ENCODE measurements around the gene ZNF672. TPM values are rescaled to one million over a fixed set of nuclear protein-coding genes. Genes with fewer than 3 reads are reported as not detected.

Gene ZNF672
- total and polyA plus RNA-seq, 2 of the 13 experiments (the other 11 are each of a cell fraction or from before 2014, with no cell fraction given): 17.2 to 22.9 TPM

DNA sequence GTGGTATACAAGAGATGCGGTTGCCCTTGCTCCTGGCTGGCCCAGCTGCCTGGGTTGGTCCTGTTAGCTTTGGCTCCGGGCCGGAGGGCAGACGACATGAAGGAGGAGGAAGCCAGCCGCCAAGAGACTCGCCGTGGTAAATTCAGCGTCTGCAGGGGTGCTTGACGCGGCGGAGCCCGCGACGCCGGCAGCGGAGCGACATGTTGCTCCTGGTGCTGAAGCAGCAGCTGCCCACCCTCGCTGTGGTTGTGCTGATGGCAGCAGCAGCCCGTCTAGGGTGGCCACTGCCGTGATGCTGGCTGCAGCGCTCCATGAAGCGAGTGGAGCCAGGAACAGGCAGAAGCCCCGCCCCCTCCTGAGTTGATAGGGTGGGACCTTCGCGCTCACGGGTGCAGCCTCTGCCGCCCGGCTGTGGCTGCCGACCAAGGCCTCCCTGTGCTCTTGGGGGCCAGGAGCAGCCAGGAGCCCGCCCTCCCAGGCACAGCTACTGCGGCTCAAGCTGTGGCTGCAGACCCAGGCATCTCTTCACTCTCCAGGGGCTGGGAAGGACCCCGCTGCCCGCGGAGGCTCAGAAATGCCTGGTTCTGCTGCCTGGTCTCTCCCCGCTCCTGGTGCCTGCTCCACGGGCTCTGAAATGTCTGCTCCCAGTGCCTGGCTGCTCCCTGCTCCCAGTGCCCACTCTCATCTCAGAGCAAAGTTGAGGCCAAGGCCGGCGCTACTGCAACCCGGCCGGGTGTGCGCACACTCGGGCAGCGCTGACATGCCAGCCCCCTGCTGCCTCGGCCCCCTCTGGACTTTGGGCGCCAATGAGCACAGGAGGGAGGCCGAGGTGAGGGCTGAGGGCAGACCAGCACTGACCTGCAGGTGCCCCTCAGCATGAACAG lies 25.2 kb downstream of the ZNF672 start (continued):
- TF ChIP-seq SMAD1 (CRISPR knock-in tag; IDR thresholded peaks at IDR 0.05; ENCODE audit: borderline replicate concordance, low read depth) (0 out of 2 replicates have a peak, but pooled peaks have one; percentile 28), KAT8 (CRISPR knock-in tag; IDR thresholded peaks at IDR 0.05) (peak; percentile 42; the same call in 1 of the 2 replicates), ZNF136 (CRISPR knock-in tag; IDR thresholded peaks at IDR 0.05; ENCODE audit: low read depth) (no peak), ZNF143 (CRISPR knock-in tag; IDR thresholded peaks at IDR 0.05) (no peak), MAFK (conservative IDR thresholded peaks at IDR 0.05 in 1 of 2, IDR thresholded peaks at IDR 0.05 in 1 of 2; ENCODE audit: low read length in 2 of 2) (no peak), HOXA9 (CRISPR knock-in tag; IDR thresholded peaks at IDR 0.05; ENCODE audit: borderline replicate concordance) (no peak), POLR2A (IDR thresholded peaks at IDR 0.05; ENCODE audit: insufficient read depth in 1 of 2, low read depth in 2 of 2, low read length in 2 of 2) (peak in 1 of 2 experiments; percentile 49; a peak in 1 of 4 replicates), ZNF605 (CRISPR knock-in tag; IDR thresholded peaks at IDR 0.05) (peak; percentile 68; the same call in 1 of the 2 replicates), MLLT10 (CRISPR knock-in tag; IDR thresholded peaks at IDR 0.05) (no peak), MYPOP (CRISPR knock-in tag; IDR thresholded peaks at IDR 0.05) (peak; percentile 93), SATB2 (CRISPR knock-in tag; IDR thresholded peaks at IDR 0.05) (no peak), KLF9 (CRISPR knock-in tag; IDR thresholded peaks at IDR 0.05; ENCODE audit: low read depth) (peak; percentile 46; the same call in 1 of the 2 replicates)
- TF ChIP-seq, protein P1, sequence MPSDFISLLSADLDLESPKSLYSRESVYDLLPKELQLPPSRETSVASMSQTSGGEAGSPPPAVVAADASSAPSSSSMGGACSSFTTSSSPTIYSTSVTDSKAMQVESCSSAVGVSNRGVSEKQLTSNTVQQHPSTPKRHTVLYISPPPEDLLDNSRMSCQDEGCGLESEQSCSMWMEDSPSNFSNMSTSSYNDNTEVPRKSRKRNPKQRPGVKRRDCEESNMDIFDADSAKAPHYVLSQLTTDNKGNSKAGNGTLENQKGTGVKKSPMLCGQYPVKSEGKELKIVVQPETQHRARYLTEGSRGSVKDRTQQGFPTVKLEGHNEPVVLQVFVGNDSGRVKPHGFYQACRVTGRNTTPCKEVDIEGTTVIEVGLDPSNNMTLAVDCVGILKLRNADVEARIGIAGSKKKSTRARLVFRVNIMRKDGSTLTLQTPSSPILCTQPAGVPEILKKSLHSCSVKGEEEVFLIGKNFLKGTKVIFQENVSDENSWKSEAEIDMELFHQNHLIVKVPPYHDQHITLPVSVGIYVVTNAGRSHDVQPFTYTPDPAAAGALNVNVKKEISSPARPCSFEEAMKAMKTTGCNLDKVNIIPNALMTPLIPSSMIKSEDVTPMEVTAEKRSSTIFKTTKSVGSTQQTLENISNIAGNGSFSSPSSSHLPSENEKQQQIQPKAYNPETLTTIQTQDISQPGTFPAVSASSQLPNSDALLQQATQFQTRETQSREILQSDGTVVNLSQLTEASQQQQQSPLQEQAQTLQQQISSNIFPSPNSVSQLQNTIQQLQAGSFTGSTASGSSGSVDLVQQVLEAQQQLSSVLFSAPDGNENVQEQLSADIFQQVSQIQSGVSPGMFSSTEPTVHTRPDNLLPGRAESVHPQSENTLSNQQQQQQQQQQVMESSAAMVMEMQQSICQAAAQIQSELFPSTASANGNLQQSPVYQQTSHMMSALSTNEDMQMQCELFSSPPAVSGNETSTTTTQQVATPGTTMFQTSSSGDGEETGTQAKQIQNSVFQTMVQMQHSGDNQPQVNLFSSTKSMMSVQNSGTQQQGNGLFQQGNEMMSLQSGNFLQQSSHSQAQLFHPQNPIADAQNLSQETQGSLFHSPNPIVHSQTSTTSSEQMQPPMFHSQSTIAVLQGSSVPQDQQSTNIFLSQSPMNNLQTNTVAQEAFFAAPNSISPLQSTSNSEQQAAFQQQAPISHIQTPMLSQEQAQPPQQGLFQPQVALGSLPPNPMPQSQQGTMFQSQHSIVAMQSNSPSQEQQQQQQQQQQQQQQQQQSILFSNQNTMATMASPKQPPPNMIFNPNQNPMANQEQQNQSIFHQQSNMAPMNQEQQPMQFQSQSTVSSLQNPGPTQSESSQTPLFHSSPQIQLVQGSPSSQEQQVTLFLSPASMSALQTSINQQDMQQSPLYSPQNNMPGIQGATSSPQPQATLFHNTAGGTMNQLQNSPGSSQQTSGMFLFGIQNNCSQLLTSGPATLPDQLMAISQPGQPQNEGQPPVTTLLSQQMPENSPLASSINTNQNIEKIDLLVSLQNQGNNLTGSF (CRISPR knock-in tag; IDR thresholded peaks at IDR 0.05): peak; percentile 70; the same call in 1 of the 2 replicates
- TF ChIP-seq, protein P2, sequence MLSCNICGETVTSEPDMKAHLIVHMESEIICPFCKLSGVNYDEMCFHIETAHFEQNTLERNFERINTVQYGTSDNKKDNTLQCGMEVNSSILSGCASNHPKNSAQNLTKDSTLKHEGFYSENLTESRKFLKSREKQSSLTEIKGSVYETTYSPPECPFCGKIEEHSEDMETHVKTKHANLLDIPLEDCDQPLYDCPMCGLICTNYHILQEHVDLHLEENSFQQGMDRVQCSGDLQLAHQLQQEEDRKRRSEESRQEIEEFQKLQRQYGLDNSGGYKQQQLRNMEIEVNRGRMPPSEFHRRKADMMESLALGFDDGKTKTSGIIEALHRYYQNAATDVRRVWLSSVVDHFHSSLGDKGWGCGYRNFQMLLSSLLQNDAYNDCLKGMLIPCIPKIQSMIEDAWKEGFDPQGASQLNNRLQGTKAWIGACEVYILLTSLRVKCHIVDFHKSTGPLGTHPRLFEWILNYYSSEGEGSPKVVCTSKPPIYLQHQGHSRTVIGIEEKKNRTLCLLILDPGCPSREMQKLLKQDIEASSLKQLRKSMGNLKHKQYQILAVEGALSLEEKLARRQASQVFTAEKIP (CRISPR knock-in tag; IDR thresholded peaks at IDR 0.05; ENCODE audit: borderline replicate concordance): no peak

Data from HepG2 (cell line).